ENCODE data around the gene PLXNA2. TPM values are rescaled to one million over a fixed set of nuclear protein-coding genes. Genes with fewer than 3 reads are reported as not detected.

Gene PLXNA2
- total and polyA plus RNA-seq, 2 of the 13 experiments (the other 11 are each of a cell fraction or from before 2014, with no cell fraction given): 1.1 to 2.1 TPM

- POLR2A ChIA-PET: no interaction called here
- Histone ChIP-seq H2AFZ (ENCODE audit: low read length) (no peak overlapping the region), H3K36me3 (replicated peaks in 1 of 2; ENCODE audit: control insufficient read depth in 1 of 2, insufficient read depth in 2 of 2, low read length in 2 of 2) (no peaks in the 10 kb centered on the region), H3K4me1 (ENCODE audit: insufficient read depth, low read length) (peaks cover 13% of the 10 kb centered on the region), H3K27me3 (ENCODE audit: control insufficient read depth in 1 of 2, insufficient read depth in 2 of 2, low read length in 2 of 2) (no peaks in the 10 kb centered on the region), H3K4me2 (ENCODE audit: low read depth, low read length) (no peak overlapping the region), H4K20me1 (ENCODE audit: insufficient read depth, low read length) (no peaks in the 10 kb centered on the region), H3K9ac (ENCODE audit: insufficient read depth, low read depth, low read length) (no peak overlapping the region), H3K79me2 (ENCODE audit: insufficient read depth, low read length) (no peaks in the 10 kb centered on the region), H3K27ac (ENCODE audit: extremely low read length, insufficient read depth, low read length) (no peak overlapping the region), H3K4me3 (replicated peaks in 1 of 3; ENCODE audit: insufficient read depth in 1 of 3, low read depth in 2 of 3, low read length in 3 of 3) (no peak overlapping the region), H3K9me3 (ENCODE audit: low read length) (no peaks in the 10 kb centered on the region)
- BruUV-seq (replicated peaks): no TSS peak
- TF ChIP-seq RELA (CRISPR knock-in tag; IDR thresholded peaks at IDR 0.05): no peak
- no peak for TF ChIP-seq ZNF577 (CRISPR knock-in tag; IDR thresholded peaks at IDR 0.05; ENCODE audit: borderline replicate concordance, low read depth)
- no peak for TF ChIP-seq TOPORS (CRISPR knock-in tag; IDR thresholded peaks at IDR 0.05)
- TF ChIP-seq PHF8 (CRISPR knock-in tag; IDR thresholded peaks at IDR 0.05): no peak
- TF ChIP-seq ZNF639 (CRISPR knock-in tag; conservative IDR thresholded peaks at IDR 0.05): no peak
- TF ChIP-seq FOXO1 (CRISPR knock-in tag; IDR thresholded peaks at IDR 0.05): no peak
- no peak for TF ChIP-seq ZNF441 (CRISPR knock-in tag; IDR thresholded peaks at IDR 0.05; ENCODE audit: borderline replicate concordance)
- no peak for TF ChIP-seq SP1 (IDR thresholded peaks at IDR 0.05)
- no peak for TF ChIP-seq SP1 (CRISPR knock-in tag; IDR thresholded peaks at IDR 0.05)
- TF ChIP-seq ZNF33A (CRISPR knock-in tag; IDR thresholded peaks at IDR 0.05; ENCODE audit: borderline replicate concordance): no peak
- no peak for TF ChIP-seq KDM6A (CRISPR knock-in tag; IDR thresholded peaks at IDR 0.05; ENCODE audit: low read depth)
- TF ChIP-seq THAP7 (CRISPR knock-in tag; IDR thresholded peaks at IDR 0.05): no peak
- TF ChIP-seq MTERF4 (CRISPR knock-in tag; IDR thresholded peaks at IDR 0.05): no peak
- no peak for TF ChIP-seq ZSCAN30 (CRISPR knock-in tag; IDR thresholded peaks at IDR 0.05)
- no peak for TF ChIP-seq ZNF280B (CRISPR knock-in tag; IDR thresholded peaks at IDR 0.05; ENCODE audit: borderline replicate concordance)
- intact Hi-C loops (cut with micrococcal nuclease; ENCODE audit: unreplicated experiment): no loop called here
- ATAC-seq (no peak), DNase-seq (ENCODE audit: low spot score) (no peak), FAIRE-seq (no peak)
- 72% methylated on average over 4 of the region's 4 CpGs for WGBS (ENCODE audit: low lambda C conversion rate)
- in situ Hi-C loops (cut with HindIII; ENCODE audit: extremely low pct_ligation_motif_present, low pct_unique_long_range_greater_than_20kb): no loop called here
- CTCF ChIA-PET (ENCODE audit: low intra/inter-chr PET ratio, low total read pairs): no interaction called here
Measured at GRCh38 chr1:208061118-208061517, 183.1 kb downstream of the PLXNA2 start.

Measured in HepG2 (cell line).